HG03439 (cell line): ENCODE data around the gene TTL.

ENCODE experiments used
- ATAC-seq: cut with Tn5 transposase; IDR thresholded peaks from one replicate; pipeline ENCODE4 v1.9.1; 2021; ENCODE audit warnings: mild to moderate bottlenecking, moderate library complexity; ENCODE audit not compliant: unreplicated experiment

Gene TTL

DNA sequence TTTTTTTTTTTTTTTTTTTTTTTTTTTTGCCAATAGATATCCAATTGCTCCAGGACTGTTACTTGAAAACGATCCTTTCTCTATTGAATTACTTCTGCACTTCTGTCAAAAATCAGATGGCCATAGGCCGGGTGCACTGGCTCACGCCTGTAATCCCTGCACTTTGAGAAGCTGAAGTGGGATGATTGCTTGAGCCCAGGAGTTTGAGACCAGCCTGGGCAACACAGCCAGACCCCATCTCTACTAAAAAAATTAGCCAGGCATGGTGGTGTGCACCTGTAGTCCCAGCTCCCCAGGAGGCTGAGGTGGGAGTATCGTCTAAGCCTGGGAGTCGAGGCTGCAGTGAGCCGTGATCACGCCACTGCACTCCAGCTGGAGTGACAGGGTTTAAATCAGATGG, 98.1 kb downstream of the TTL start:
- ATAC-seq = no peak

GRCh38 chr2:112582314-112582746, 100.4 kb downstream of the TTL start:
- no peak for ATAC-seq

- ATAC-seq = no peak
Observed at GRCh38 chr2:112583497-112584133, 101.7 kb downstream of the TTL start.

DNA sequence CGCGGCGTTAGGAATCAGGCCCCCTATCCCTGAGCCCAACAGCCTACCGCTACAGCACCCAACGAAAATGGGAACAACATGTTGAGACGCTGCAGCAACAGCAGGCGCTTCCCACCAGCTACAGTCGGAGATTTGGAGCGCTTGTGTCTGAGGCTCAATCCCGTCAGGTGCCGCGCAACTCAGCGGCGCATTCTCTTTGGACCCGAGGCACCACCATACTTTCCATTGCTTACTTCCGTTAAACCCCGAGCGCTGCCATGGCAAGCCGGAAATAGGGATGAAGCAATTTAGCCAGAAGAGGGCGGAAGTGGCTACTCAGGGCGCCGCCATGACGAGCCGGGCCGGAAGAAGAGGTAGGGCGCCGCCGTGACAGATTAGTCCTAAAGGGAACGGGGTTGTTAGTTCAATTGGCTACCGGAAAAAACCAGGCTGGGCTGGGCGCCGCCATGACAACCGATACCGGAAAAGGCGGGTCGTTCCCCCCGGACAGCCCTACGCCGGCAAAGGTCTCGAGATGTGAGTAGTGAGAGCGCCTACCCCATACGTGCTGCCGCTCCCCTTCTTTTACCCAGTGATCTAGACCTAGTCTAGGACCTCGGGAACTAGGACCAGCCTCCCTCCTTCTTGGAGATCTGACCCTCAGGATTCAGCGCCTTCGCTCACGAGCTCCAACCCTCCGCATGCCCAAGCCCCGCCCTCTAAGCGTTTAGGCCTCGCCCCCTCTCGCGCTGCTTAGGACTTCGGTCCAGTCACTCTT, 102.4 kb downstream of the TTL start, which contains the start of gene CHCHD5:
Gene CHCHD5, plus strand, starts transcription at position 476 of the 757 bp plus-strand sequence. Its CDS starts 39 bp downstream, at position 515.
- peak; percentile 88 for ATAC-seq

- ATAC-seq = no peak
Observed at GRCh38 chr2:112584891-112585250, 102.9 kb downstream of the TTL start.

- ATAC-seq = no peak
Observed at GRCh38 chr2:112585400-112585799, 103.4 kb downstream of the TTL start.

- no peak for ATAC-seq
Observed at GRCh38 chr2:112585873-112586464, 104.0 kb downstream of the TTL start.

DNA sequence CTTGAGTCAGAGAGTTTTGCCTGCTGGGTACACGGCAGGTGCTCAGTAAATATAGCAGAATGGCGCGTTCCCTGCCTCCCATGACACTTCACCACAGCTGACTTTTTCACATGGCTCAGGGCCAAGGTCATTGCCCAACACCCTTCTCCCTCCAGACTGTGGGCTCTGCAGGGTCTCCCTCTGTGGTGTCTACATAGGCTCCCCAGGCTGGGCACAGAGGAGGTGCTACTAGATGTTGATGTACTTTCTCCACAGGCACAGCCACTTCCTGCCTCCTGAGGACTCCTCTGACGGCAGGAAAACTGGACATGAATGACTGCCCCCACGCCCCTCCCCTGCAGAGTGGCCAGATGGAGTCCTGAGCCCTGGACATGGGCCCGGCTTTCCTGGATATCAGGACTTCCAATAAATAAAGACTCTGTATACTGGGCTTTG, 106.7 kb downstream of the TTL start:
- no peak for ATAC-seq
